Fibroblast of lung (primary cell): ENCODE data around the gene CERS6. TPM values are rescaled to one million over a fixed set of nuclear protein-coding genes. Genes with fewer than 3 reads are reported as not detected.

ENCODE experiments used
- DNase-seq, 2 donors: peaks; one replicate each; pipeline versions ENCODE4 v3.0.0 to v3.0.0-alpha.2; 2010; ENCODE audit warnings: low read depth in 2 of 2
- H2AFZ ChIP-seq: 2 replicates; pipeline ENCODE4 v1.5.1; 2012; ENCODE audit warnings: low read length, control low read depth, inconsistent platforms
- H3K27ac ChIP-seq: 2 replicates; pipeline ENCODE4 v1.5.1; 2011; ENCODE audit warnings: low read length, control low read depth; ENCODE audit not compliant: insufficient read depth
- H3K27me3 ChIP-seq: 2 replicates; pipeline ENCODE4 v1.5.1; 2011; ENCODE audit warnings: mild to moderate bottlenecking, low read length; ENCODE audit not compliant: control insufficient read depth, insufficient read depth
- H3K36me3 ChIP-seq: 2 replicates; pipeline ENCODE4 v1.5.1; 2011; ENCODE audit warnings: low read length; ENCODE audit not compliant: control insufficient read depth, insufficient read depth
- H3K4me1 ChIP-seq: 2 replicates; pipeline ENCODE4 v1.5.1; 2011; ENCODE audit warnings: low read length; ENCODE audit not compliant: control insufficient read depth, insufficient read depth; ENCODE audit errors: extremely low read depth
- H3K4me2 ChIP-seq: 2 replicates; pipeline ENCODE4 v1.5.1; 2011; ENCODE audit warnings: low read length, control low read depth; ENCODE audit not compliant: insufficient read depth; ENCODE audit errors: extremely low read depth
- H3K4me3 ChIP-seq, 4 experiments: fragments of 200-600 bp in 1 of 4; sonication (generic) in 1 of 4; replicated peaks in 1 of 4; 2 replicates each; pipeline ENCODE4 v1.5.1; 2011 to 2016; ENCODE audit warnings: low read length in 4 of 4, low read depth in 3 of 4, mild to moderate bottlenecking in 3 of 4, control low read depth in 2 of 4, inconsistent platforms in 1 of 4, mixed read lengths in 1 of 4; ENCODE audit not compliant: insufficient read depth in 1 of 4; ENCODE audit errors: control extremely low read depth in 1 of 4
- H3K79me2 ChIP-seq: 2 replicates; pipeline ENCODE4 v1.5.1; 2012; ENCODE audit warnings: mild to moderate bottlenecking, low read length, inconsistent platforms; ENCODE audit not compliant: control insufficient read depth, insufficient read depth
- H3K9ac ChIP-seq: 2 replicates; pipeline ENCODE4 v1.5.1; 2011; ENCODE audit warnings: mild to moderate bottlenecking, low read length, control low read depth; ENCODE audit not compliant: insufficient read depth
- H3K9me3 ChIP-seq: 2 replicates; pipeline ENCODE4 v1.5.1; 2012; ENCODE audit warnings: low read depth, low read length; ENCODE audit not compliant: control insufficient read depth, insufficient read depth
- H4K20me1 ChIP-seq: 2 replicates; pipeline ENCODE4 v1.5.1; 2011; ENCODE audit warnings: low read length; ENCODE audit not compliant: control insufficient read depth, insufficient read depth; ENCODE audit errors: extremely low read depth
- EZH2 ChIP-seq: IDR thresholded peaks from 2 replicates; pipeline ENCODE4 v1.5.1; 2012; ENCODE audit warnings: low read length, control low read depth, mild to moderate bottlenecking; ENCODE audit errors: missing control alignments
- polyA plus RNA-seq, 2 donors: library from polyadenylated mRNA; depleted of rRNA in 1 of 2; stranded (reverse) in 1 of 2; unstranded in 1 of 2; fragments of >200 nt; gene quantifications; 2 replicates each; pipeline ENCODE4 v1.2.1, GENCODE V29; 2011 to 2012; ENCODE audit warnings: missing spikeins in 1 of 2
- total RNA-seq: library from RNA; depleted of rRNA; stranded (reverse); fragments of >200 nt; gene quantifications from 2 replicates; pipeline ENCODE4 v1.2.1, GENCODE V29; 2014
- TF ChIP-seq, protein P1 (sequence below), 2 donors: IDR thresholded peaks in 1 of 2; conservative IDR thresholded peaks in 1 of 2; 1 replicate in 1 of 2; 2 replicates in 1 of 2; pipeline ENCODE4 v1.5.1; 2011 to 2012; ENCODE audit warnings: low read length in 2 of 2, control low read depth in 1 of 2, inconsistent platforms in 1 of 2, low read depth in 1 of 2, mild to moderate bottlenecking in 1 of 2

The CERS6 gene
- total and polyA plus RNA-seq, 2 donors (not counting 1 experiment from before 2014, with no cell fraction given) = 7.2 to 16.5 TPM

DNA sequence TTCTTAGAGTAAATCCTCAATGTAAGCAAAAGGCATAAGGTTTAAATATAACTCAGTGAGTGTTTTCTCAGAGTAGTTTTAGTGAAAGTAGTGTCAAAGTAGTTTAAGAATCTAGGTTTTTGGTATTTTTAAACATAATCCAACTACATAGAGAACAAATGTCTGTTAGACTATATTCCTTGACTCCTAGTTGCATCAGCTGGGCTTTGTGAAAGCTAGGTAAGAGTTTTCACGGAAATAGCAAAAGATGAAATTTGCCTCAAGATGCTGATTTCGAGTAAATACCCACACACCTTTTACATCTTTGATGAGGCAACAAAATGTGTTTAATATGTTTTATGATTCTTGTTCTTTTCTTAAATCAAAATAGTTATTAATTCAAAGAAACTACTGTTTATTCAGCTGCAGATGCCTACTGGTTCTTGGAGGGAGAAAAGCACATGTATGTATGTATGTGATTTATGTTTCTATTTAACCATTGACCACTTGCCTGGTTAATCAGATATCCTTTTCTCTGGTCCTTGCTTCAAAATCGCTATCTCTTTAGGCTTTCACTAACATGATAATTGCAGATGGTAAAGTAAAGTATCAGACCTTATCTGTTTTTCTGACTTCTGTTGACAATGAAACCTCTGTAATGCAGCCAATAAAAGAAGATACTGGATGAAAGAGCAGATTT is 229.0 kb downstream of the CERS6 start:
- no peaks in the 10 kb centered on the region for H3K79me2 ChIP-seq
- H3K4me1 ChIP-seq = no peaks in the 10 kb centered on the region
- H4K20me1 ChIP-seq = no peaks in the 10 kb centered on the region
- no peak overlapping the region for H3K9ac ChIP-seq
- no peak overlapping the region for H3K4me3 ChIP-seq
- H3K36me3 ChIP-seq = no peaks in the 10 kb centered on the region
- TF ChIP-seq EZH2 = no peak
- TF ChIP-seq, protein P1, sequence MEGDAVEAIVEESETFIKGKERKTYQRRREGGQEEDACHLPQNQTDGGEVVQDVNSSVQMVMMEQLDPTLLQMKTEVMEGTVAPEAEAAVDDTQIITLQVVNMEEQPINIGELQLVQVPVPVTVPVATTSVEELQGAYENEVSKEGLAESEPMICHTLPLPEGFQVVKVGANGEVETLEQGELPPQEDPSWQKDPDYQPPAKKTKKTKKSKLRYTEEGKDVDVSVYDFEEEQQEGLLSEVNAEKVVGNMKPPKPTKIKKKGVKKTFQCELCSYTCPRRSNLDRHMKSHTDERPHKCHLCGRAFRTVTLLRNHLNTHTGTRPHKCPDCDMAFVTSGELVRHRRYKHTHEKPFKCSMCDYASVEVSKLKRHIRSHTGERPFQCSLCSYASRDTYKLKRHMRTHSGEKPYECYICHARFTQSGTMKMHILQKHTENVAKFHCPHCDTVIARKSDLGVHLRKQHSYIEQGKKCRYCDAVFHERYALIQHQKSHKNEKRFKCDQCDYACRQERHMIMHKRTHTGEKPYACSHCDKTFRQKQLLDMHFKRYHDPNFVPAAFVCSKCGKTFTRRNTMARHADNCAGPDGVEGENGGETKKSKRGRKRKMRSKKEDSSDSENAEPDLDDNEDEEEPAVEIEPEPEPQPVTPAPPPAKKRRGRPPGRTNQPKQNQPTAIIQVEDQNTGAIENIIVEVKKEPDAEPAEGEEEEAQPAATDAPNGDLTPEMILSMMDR (conservative IDR thresholded peaks at IDR 0.05 in 1 of 2, IDR thresholded peaks at IDR 0.05 in 1 of 2; ENCODE audit: low read depth in 1 of 2, low read length in 2 of 2) = no peak
- H2AFZ ChIP-seq = no peak overlapping the region
- DNase-seq = peak in 1 of 2 donors; percentile 30
- H3K27ac ChIP-seq = no peak overlapping the region
- no peaks in the 10 kb centered on the region for H3K27me3 ChIP-seq
- H3K4me2 ChIP-seq = no peak overlapping the region
- H3K9me3 ChIP-seq = no peaks in the 10 kb centered on the region

DNA sequence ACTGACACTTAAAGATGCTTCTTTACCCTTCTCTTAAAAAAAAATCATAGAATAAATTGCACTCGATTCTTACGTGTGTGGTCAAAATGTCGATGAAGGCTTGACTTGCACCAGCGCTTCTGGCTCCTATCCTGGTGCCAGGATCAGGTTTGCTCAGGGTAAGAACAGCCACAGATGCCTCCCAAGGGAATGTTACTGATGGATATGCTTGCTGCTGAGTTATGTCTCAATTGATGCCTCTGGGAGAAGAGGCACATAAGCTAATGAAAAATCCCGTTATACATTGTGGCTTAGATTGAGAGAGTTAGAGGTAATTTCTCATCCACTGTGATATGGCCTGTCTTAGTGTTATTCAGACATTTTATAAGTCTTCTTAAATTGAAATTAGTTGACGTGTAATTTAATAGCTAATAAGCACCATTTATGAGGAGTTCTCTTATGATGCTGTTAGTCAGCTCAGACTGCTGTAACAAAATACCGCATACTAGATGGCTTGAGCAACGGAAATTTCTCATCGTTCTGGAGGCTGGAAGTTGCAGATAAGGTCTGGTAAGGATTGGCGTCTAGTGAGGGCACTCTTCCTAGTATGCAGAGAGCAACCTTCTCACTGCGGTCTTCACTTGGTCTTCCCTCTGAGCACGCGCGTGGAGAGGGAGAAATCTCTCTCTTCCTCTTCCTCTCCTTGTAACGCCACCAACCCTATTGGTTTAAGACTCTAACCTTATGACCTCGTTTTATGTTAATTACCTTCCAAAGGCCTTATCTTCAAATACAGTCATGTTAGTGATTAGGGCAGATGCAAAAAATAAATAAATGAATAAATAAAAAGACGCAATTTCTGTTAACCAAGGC is 229.8 kb downstream of the CERS6 start:
- TF ChIP-seq EZH2 = no peak
- TF ChIP-seq, protein P1 (conservative IDR thresholded peaks at IDR 0.05 in 1 of 2, IDR thresholded peaks at IDR 0.05 in 1 of 2; ENCODE audit: low read depth in 1 of 2, low read length in 2 of 2) = no peak
- Histone ChIP-seq H2AFZ (no peak overlapping the region), H3K4me2 (no peak overlapping the region), H3K27ac (no peak overlapping the region), H3K79me2 (no peaks in the 10 kb centered on the region), H3K36me3 (no peaks in the 10 kb centered on the region), H3K9ac (no peak overlapping the region), H3K27me3 (no peaks in the 10 kb centered on the region), H3K9me3 (no peaks in the 10 kb centered on the region), H4K20me1 (no peaks in the 10 kb centered on the region), H3K4me1 (no peaks in the 10 kb centered on the region), H3K4me3 (no peak overlapping the region)
- peak; percentile 13 to 66 for DNase-seq

DNA sequence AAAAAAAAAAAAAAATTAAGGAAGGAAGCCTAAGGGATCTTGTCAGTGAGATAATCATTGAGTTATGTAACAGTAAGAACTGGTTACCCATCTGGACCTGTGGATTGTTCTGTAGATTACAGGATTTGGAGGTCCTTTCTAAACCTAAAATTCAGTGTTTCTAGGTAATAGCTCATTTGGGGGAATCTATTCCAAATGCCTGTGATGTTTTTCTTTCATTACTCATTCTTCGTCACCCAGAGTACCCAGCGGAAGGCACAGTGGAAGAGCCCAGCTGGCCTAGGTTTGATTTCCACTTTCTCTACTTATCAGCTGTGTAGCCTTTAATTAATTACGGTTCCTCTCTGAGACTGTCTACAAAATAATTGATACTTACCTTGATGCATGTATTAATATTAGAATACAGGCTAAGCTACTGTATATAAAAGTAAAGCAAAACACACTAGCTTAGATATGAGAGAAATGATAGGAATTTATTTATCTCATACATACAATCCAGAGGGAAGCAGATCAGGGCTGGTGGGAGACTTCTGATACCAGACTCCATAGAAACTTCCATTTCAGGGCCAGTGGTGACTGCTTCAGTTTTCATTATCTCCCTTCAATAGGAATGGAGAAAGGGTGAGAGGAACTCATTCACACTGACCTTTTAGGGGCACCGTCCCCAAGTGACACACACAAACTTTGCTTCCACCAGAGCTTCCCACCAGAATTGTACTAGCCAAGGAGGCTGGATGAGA is 230.6 kb downstream of the CERS6 start:
- Histone ChIP-seq H3K9me3 (no peaks in the 10 kb centered on the region), H3K27me3 (no peaks in the 10 kb centered on the region), H4K20me1 (no peaks in the 10 kb centered on the region), H3K4me1 (no peaks in the 10 kb centered on the region), H3K36me3 (no peaks in the 10 kb centered on the region), H3K27ac (no peak overlapping the region), H3K4me2 (no peak overlapping the region), H3K79me2 (no peaks in the 10 kb centered on the region), H3K9ac (no peak overlapping the region), H2AFZ (no peak overlapping the region), H3K4me3 (no peak overlapping the region)
- peak; percentile 38 to 77 for DNase-seq
- TF ChIP-seq, protein P1 (conservative IDR thresholded peaks at IDR 0.05 in 1 of 2, IDR thresholded peaks at IDR 0.05 in 1 of 2; ENCODE audit: low read depth in 1 of 2, low read length in 2 of 2) = no peak
- TF ChIP-seq EZH2 = no peak
